GM21529 (cell line): ENCODE measurements around the gene OR1L4.

Experiments used
- ATAC-seq: cut with Tn5 transposase; IDR thresholded peaks from one replicate; pipeline ENCODE4 v1.9.1; 2021; ENCODE audit not compliant: unreplicated experiment

The OR1L4 gene, protein sequence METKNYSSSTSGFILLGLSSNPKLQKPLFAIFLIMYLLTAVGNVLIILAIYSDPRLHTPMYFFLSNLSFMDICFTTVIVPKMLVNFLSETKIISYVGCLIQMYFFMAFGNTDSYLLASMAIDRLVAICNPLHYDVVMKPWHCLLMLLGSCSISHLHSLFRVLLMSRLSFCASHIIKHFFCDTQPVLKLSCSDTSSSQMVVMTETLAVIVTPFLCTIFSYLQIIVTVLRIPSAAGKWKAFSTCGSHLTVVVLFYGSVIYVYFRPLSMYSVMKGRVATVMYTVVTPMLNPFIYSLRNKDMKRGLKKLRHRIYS

DNA sequence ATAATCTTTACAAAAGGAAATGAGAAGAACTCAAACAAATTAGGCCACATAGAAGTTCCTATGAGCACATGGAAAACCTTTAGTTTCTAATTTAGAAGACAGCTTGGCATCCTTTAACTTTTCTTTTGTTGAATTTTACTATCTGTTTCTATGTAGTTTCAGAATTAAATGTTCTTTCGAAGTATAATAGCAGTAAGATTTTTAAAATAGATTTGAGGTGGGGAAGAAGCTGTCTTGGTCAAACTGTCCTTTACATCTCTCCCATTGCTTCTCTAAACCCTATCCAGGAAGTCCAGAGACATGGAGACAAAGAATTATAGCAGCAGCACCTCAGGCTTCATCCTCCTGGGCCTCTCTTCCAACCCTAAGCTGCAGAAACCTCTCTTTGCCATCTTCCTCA is at the start of gene OR1L4:
Gene OR1L4, plus strand, starts transcription at position 301 of the 400 bp plus-strand sequence. Its CDS starts 0 bp downstream, at position 301.
- ATAC-seq: no peak

DNA sequence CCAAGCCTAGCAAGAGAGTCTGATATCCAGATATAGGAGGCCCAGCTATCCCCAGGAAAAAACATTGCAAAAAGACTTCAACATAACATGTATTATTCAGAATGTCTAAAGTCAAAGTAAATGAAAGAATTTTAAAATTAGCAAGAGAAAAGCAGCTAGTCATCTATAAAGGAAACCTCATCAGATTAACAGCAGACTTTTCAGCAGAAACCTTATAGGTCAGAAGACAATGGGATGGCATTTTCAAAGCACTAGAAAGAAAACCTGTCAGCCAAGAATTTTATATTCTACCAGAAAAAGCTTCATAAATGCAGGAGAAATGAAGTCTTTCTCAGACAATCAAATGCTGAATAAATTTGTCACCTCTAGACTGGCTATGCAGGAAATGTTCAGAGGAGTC is 38.9 kb upstream of the OR1L4 start:
- no peak for ATAC-seq

DNA sequence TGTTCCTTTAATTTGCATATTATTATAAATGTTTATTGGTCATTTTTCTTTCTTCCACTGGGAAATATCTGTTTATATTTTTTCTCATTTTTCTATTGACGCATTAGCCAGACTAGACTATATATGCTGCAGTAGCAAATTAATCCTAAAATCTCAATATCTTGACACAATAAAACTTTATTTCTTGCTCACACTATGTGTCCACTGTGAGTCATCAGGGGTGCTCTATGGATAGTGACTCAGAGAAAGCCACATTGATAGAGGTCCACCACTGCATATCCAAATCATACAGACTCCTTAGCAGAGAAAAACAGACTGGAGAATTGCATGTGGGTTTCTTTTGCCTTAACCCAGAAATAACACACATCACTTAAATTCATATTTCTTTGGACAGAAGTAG is 28.1 kb upstream of the OR1L4 start:
- ATAC-seq: no peak

DNA sequence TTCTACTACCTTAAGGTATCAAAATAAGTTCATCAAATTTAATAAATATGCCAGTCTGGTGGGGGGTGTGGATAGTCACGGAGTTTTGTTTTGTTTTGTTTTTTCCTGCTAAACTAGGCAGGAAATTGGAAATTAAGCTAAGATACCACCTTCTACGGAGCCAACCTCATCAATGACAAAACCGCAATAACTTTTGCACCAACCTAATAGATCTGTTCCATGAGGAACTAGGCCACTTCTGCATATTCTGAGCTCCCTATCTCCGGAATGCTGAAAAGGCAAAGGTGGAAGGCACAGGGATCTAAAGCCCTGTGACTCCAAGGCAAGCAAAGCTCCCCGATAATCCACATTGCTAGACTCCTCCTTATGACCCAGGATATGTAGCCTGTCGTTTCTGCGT is 5.8 kb upstream of the OR1L4 start:
- ATAC-seq: no peak

DNA sequence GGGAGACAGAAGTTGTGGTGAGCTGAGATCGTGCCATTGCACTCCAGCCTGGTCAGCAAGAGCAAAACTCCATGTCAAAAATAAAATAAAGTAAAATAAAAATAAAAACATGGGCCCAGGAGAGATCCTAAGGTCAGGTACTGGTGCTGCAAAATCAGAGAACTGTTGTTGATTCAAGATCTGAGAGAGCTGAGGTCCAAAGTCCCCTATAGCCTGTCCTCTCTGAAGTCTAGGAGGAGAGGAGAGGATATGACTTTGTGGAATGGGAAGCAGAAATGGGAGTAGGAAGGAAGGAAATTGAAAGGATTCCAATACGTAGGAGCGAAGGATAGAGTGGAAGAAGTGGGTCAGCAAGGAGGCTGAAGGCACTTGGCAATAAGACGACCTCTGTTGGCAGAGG is 4.6 kb upstream of the OR1L4 start:
- ATAC-seq: no peak

DNA sequence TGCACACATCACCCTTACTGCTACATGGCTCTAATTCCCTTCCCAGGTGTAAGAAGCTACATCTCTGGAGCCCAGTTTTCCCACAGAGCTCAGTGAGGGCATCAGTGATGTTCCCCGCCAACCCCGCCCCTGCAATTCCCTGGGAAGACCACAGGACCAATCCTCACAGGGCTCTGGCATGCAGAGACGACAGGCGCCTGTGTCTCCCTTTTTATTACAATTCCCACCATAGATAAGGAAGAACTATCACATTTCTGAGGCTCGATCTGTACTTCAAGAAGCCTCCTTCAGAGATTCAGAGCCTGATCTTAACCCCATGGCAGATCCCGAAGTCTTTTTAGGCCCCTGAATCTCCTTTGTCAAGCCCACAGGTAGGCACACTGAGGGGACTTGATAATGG is 18.2 kb downstream of the OR1L4 start, which contains the start of gene OR1L6:
Gene OR1L6, plus strand, starts transcription at position 301 of the 400 bp plus-strand sequence. CDS start 7,545 bp downstream, outside the sequence.
- no peak for ATAC-seq

DNA sequence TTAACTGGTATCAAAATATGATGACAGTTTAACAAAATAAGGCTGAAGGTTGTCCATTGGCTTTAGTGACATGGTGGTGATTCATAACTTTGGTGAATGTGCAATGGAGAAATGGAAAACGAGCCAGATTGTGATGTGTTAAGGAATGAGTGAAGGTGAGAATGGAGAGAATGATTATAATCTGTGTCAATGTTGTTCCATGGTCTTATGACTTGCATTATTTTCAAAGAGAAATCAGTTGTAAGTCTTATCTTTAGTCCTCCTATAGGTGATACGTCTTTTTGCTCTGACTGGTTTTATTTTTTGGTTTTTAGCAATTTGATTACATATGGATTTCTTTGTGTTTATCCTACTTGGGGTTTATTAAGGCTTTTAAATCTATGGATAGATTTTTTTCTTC is 31.0 kb downstream of the OR1L4 start:
- ATAC-seq: no peak

DNA sequence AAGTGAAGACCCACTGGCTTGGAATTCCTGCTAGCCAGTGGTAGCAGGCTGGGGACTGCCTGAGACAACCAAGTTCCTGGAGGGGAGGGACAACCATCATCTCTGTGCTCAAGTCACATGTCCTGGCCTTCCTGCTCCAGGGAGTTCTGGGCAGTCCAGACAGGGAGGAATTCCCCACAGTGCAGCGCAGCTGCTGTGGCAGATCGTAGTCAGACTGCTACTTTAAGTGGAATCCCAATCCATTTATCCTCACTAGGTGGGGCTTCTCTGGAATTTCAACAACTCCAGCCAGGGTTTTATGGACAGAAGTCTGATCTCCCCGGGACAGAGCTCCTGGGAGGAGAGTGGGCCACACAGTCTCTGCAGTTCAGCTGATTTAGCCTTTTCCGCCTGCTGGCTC is 44.0 kb downstream of the OR1L4 start:
- no peak for ATAC-seq
